ENCODE data around the gene HEATR1. TPM values are rescaled to one million over a fixed set of nuclear protein-coding genes. Genes with fewer than 3 reads are reported as not detected.

HEATR1 gene
- total RNA-seq, 2 experiments from 2014 or later = 34.4 to 69.0 TPM

- H3K79me2 ChIP-seq (ENCODE audit: insufficient read depth, low read depth, low read length) = no peaks in the 10 kb centered on the region
- H3K4me2 ChIP-seq (ENCODE audit: low read length) = no peak overlapping the region
- no peaks in the 10 kb centered on the region for H3K9me3 ChIP-seq (ENCODE audit: low read length)
- no peak overlapping the region for H2AFZ ChIP-seq (ENCODE audit: low read length)
- H3K9me2 ChIP-seq (ENCODE audit: insufficient read depth, low read length) = no peaks in the 10 kb centered on the region
- ChIA-PET POLR2A (interaction anchor here (1.0 to 1.1 kb wide), 2 partner anchors 11 to 17 kb away, joined by 3 read pairs; no protein-coding TSS in a partner anchor), CTCF (ENCODE audit: unreplicated experiment) (no interaction called here)
- TF ChIP-seq EZH2phosphoT487 (IDR thresholded peaks at IDR 0.05; ENCODE audit: borderline replicate concordance, low read depth, low read length) (no peak), CTCF (conservative IDR thresholded peaks at IDR 0.05; ENCODE audit: low read length) (no peak)
- BruUV-seq (replicated peaks) = no TSS peak
- intact Hi-C loops (cut with micrococcal nuclease; ENCODE audit: unreplicated experiment) = no loop called here
- no peak overlapping the region for H3K4me3 ChIP-seq (ENCODE audit: low read depth, low read length, poor library complexity, severe bottlenecking)
- no peaks in the 10 kb centered on the region for H3K4me1 ChIP-seq (ENCODE audit: insufficient read depth, low read length, poor library complexity, severe bottlenecking)
- DNase-seq (ENCODE audit: low spot score) = no peak
- no peaks in the 10 kb centered on the region for H4K20me1 ChIP-seq (ENCODE audit: insufficient read depth, low read length)
- H3K27ac ChIP-seq (ENCODE audit: low read depth, low read length, poor library complexity, severe bottlenecking) = no peak overlapping the region
- H3K36me3 ChIP-seq (ENCODE audit: insufficient read depth, low read length) = peaks cover 99% of the 10 kb centered on the region
Observed at GRCh38 chr1:236558846-236559245, 45.5 kb downstream of the HEATR1 start.

- no peak overlapping the region for H3K27ac ChIP-seq (ENCODE audit: low read depth, low read length, poor library complexity, severe bottlenecking)
- no peak overlapping the region for H2AFZ ChIP-seq (ENCODE audit: low read length)
- no peak for DNase-seq (ENCODE audit: low spot score)
- no peaks in the 10 kb centered on the region for H3K4me1 ChIP-seq (ENCODE audit: insufficient read depth, low read length, poor library complexity, severe bottlenecking)
- intact Hi-C loops (cut with micrococcal nuclease; ENCODE audit: unreplicated experiment) = no loop called here
- TF ChIP-seq CTCF (conservative IDR thresholded peaks at IDR 0.05; ENCODE audit: low read length) (no peak), EZH2phosphoT487 (IDR thresholded peaks at IDR 0.05; ENCODE audit: borderline replicate concordance, low read depth, low read length) (no peak)
- H3K4me2 ChIP-seq (ENCODE audit: low read length) = no peak overlapping the region
- no peak overlapping the region for H3K4me3 ChIP-seq (ENCODE audit: low read depth, low read length, poor library complexity, severe bottlenecking)
- H3K36me3 ChIP-seq (ENCODE audit: insufficient read depth, low read length) = peaks cover 99% of the 10 kb centered on the region
- no peaks in the 10 kb centered on the region for H4K20me1 ChIP-seq (ENCODE audit: insufficient read depth, low read length)
- no TSS peak for BruUV-seq (replicated peaks)
- ChIA-PET POLR2A (interaction anchor here (0.7 to 1.1 kb wide), 3 partner anchors 9 to 452 kb away, joined by 3 to 5 read pairs (median 3); no protein-coding TSS in a partner anchor), CTCF (ENCODE audit: unreplicated experiment) (no interaction called here)
- no peaks in the 10 kb centered on the region for H3K9me3 ChIP-seq (ENCODE audit: low read length)
- no peaks in the 10 kb centered on the region for H3K79me2 ChIP-seq (ENCODE audit: insufficient read depth, low read depth, low read length)
- no peaks in the 10 kb centered on the region for H3K9me2 ChIP-seq (ENCODE audit: insufficient read depth, low read length)
Observed at GRCh38 chr1:236558081-236558480, 46.2 kb downstream of the HEATR1 start.

- ChIA-PET POLR2A (no interaction called here), CTCF (ENCODE audit: unreplicated experiment) (no interaction called here)
- Histone ChIP-seq H3K9me2 (ENCODE audit: insufficient read depth, low read length) (no peaks in the 10 kb centered on the region), H3K4me2 (ENCODE audit: low read length) (no peak overlapping the region), H3K4me1 (ENCODE audit: insufficient read depth, low read length, poor library complexity, severe bottlenecking) (no peaks in the 10 kb centered on the region), H3K9me3 (ENCODE audit: low read length) (no peaks in the 10 kb centered on the region), H3K36me3 (ENCODE audit: insufficient read depth, low read length) (peaks cover 99% of the 10 kb centered on the region), H4K20me1 (ENCODE audit: insufficient read depth, low read length) (no peaks in the 10 kb centered on the region), H3K79me2 (ENCODE audit: insufficient read depth, low read depth, low read length) (no peaks in the 10 kb centered on the region), H2AFZ (ENCODE audit: low read length) (no peak overlapping the region), H3K27ac (ENCODE audit: low read depth, low read length, poor library complexity, severe bottlenecking) (no peak overlapping the region), H3K4me3 (ENCODE audit: low read depth, low read length, poor library complexity, severe bottlenecking) (no peak overlapping the region)
- DNase-seq (ENCODE audit: low spot score) = no peak
- TF ChIP-seq CTCF (conservative IDR thresholded peaks at IDR 0.05; ENCODE audit: low read length) (no peak), EZH2phosphoT487 (IDR thresholded peaks at IDR 0.05; ENCODE audit: borderline replicate concordance, low read depth, low read length) (no peak)
- BruUV-seq (replicated peaks) = no TSS peak
- intact Hi-C loops (cut with micrococcal nuclease; ENCODE audit: unreplicated experiment) = no loop called here
Observed at GRCh38 chr1:236556606-236557005, 47.7 kb downstream of the HEATR1 start.
